Measurements from ENCODE around the gene PDS5A. TPM values are rescaled to one million over a fixed set of nuclear protein-coding genes. Genes with fewer than 3 reads are reported as not detected.

PDS5A gene
- total RNA-seq, 2 donors from 2014 or later, result 88.2 to 98.6 TPM

GRCh38 chr4:40000711-40001110, 23.0 kb upstream of the PDS5A start:
- H3K36me3 Mint-ChIP-seq (ENCODE audit: low read depth), result no peaks in the 10 kb centered on the region
- TF ChIP-seq CTCF (conservative IDR thresholded peaks at IDR 0.05), result no peak
- no peak overlapping the region for H3K27ac Mint-ChIP-seq

GRCh38 chr4:39998659-39999345, 21.1 kb upstream of the PDS5A start:
- H3K4me1 ChIP-seq (ENCODE audit: control insufficient read depth, insufficient read depth, low read length), result no peaks in the 10 kb centered on the region
- H3K4me3 Mint-ChIP-seq, result no peak overlapping the region
- H3K27me3 ChIP-seq (ENCODE audit: control insufficient read depth, insufficient read depth, low read length, poor library complexity, severe bottlenecking), result no peaks in the 10 kb centered on the region
- no peaks in the 10 kb centered on the region for H3K36me3 ChIP-seq (ENCODE audit: control insufficient read depth, insufficient read depth, low read length)
- WGBS, 2 experiments (ENCODE audit: insufficient coverage in 1 of 2, insufficient read length in 1 of 2), result 85 to 91% methylated on average over 6 to 8 of the region's 8 CpGs
- H3K27ac ChIP-seq (ENCODE audit: low read depth, low read length), result no peak overlapping the region
- TF ChIP-seq CTCF (conservative IDR thresholded peaks at IDR 0.05), result no peak
- no peak overlapping the region for H3K9ac ChIP-seq (ENCODE audit: extremely low read depth, low read length, poor library complexity, severe bottlenecking)
- H3K36me3 Mint-ChIP-seq (ENCODE audit: low read depth), result no peaks in the 10 kb centered on the region
- no peaks in the 10 kb centered on the region for H3K27me3 Mint-ChIP-seq (ENCODE audit: insufficient read depth)
- peaks cover 5% of the 10 kb centered on the region for H3K4me1 Mint-ChIP-seq
- H3K9me3 Mint-ChIP-seq, result peaks cover 14% of the 10 kb centered on the region
- no peak overlapping the region for H3K4me3 ChIP-seq (ENCODE audit: low read length)
- peaks cover 4% of the 10 kb centered on the region for H3K9me3 ChIP-seq (ENCODE audit: control insufficient read depth, low read length)
- peak overlapping the region; percentile 91 for H3K27ac Mint-ChIP-seq
- peak; percentile 68 for DNase-seq

More at GRCh38 chr4:40000711-40001110, 23.0 kb upstream of the PDS5A start:
- no peak overlapping the region for H3K9ac ChIP-seq (ENCODE audit: extremely low read depth, low read length, poor library complexity, severe bottlenecking)
- H3K4me1 Mint-ChIP-seq, result peaks cover 5% of the 10 kb centered on the region
- WGBS, 2 experiments (ENCODE audit: insufficient coverage in 1 of 2, insufficient read length in 1 of 2), result 85% methylated on average over 2 to 6 of the region's 6 CpGs
- DNase-seq, result no peak
- no peaks in the 10 kb centered on the region for H3K4me1 ChIP-seq (ENCODE audit: control insufficient read depth, insufficient read depth, low read length)
- H3K27ac ChIP-seq (ENCODE audit: low read depth, low read length), result no peak overlapping the region
- no peak overlapping the region for H3K4me3 ChIP-seq (ENCODE audit: low read length)
- H3K27me3 ChIP-seq (ENCODE audit: control insufficient read depth, insufficient read depth, low read length, poor library complexity, severe bottlenecking), result no peaks in the 10 kb centered on the region
- no peaks in the 10 kb centered on the region for H3K36me3 ChIP-seq (ENCODE audit: control insufficient read depth, insufficient read depth, low read length)
- H3K9me3 Mint-ChIP-seq, result peaks cover 14% of the 10 kb centered on the region
- no peak overlapping the region for H3K4me3 Mint-ChIP-seq
- peaks cover 4% of the 10 kb centered on the region for H3K9me3 ChIP-seq (ENCODE audit: control insufficient read depth, low read length)
- H3K27me3 Mint-ChIP-seq (ENCODE audit: insufficient read depth), result no peaks in the 10 kb centered on the region

- H3K27me3 ChIP-seq (ENCODE audit: control insufficient read depth, insufficient read depth, low read length, poor library complexity, severe bottlenecking), result no peaks in the 10 kb centered on the region
- peaks cover 5% of the 10 kb centered on the region for H3K4me1 Mint-ChIP-seq
- no peak overlapping the region for H3K9ac ChIP-seq (ENCODE audit: extremely low read depth, low read length, poor library complexity, severe bottlenecking)
- H3K27ac ChIP-seq (ENCODE audit: low read depth, low read length), result no peak overlapping the region
- DNase-seq, result no peak
- H3K36me3 Mint-ChIP-seq (ENCODE audit: low read depth), result no peaks in the 10 kb centered on the region
- no peak for TF ChIP-seq CTCF (conservative IDR thresholded peaks at IDR 0.05)
- WGBS, 2 experiments (ENCODE audit: insufficient coverage in 1 of 2, insufficient read length in 1 of 2), result 63 to 77% methylated on average over 5 to 8 of the region's 8 CpGs
- H3K4me1 ChIP-seq (ENCODE audit: control insufficient read depth, insufficient read depth, low read length), result peaks cover 2% of the 10 kb centered on the region
- H3K4me3 Mint-ChIP-seq, result no peak overlapping the region
- H3K27me3 Mint-ChIP-seq (ENCODE audit: insufficient read depth), result no peaks in the 10 kb centered on the region
- H3K36me3 ChIP-seq (ENCODE audit: control insufficient read depth, insufficient read depth, low read length), result no peaks in the 10 kb centered on the region
- H3K9me3 ChIP-seq (ENCODE audit: control insufficient read depth, low read length), result peaks cover 4% of the 10 kb centered on the region
- no peak overlapping the region for H3K27ac Mint-ChIP-seq
- H3K4me3 ChIP-seq (ENCODE audit: low read length), result no peak overlapping the region
- H3K9me3 Mint-ChIP-seq, result peaks cover 14% of the 10 kb centered on the region
Measured at GRCh38 chr4:39996811-39997210, 19.1 kb upstream of the PDS5A start.

Data from endodermal cell (in vitro differentiated cells).